PFSK-1 (cell line): ENCODE data around the gene SUPT20HL1.

Experiments
- FOXP2 ChIP-seq: optimal IDR thresholded peaks from 2 replicates; pipeline ENCODE3; 2011; ENCODE audit warnings: borderline replicate concordance, control low read depth, inconsistent platforms; ENCODE audit not compliant: insufficient read depth; ENCODE audit errors: extremely low read length, extremely low read depth
- POLR2AphosphoS5 ChIP-seq: IDR thresholded peaks from 2 replicates; pipeline ENCODE4 v1.6.1; 2012; ENCODE audit warnings: low read depth, mild to moderate bottlenecking, control low read depth, low read length, moderate library complexity
- REST ChIP-seq, 2 experiments: IDR thresholded peaks; 2 replicates each; pipeline versions ENCODE4 v1.6.1 to v1.8.0; 2011 to 2012; ENCODE audit warnings: low read depth in 2 of 2, low read length in 2 of 2, control low read depth in 1 of 2, inconsistent platforms in 1 of 2, mild to moderate bottlenecking in 1 of 2, moderate library complexity in 1 of 2; ENCODE audit not compliant: insufficient read depth in 1 of 2
- SIN3A ChIP-seq: IDR thresholded peaks from 2 replicates; pipeline ENCODE4 v1.6.1; 2012; ENCODE audit warnings: mild to moderate bottlenecking, low read length, moderate library complexity, borderline replicate concordance; ENCODE audit not compliant: insufficient read depth
- TAF1 ChIP-seq: IDR thresholded peaks from 2 replicates; pipeline ENCODE4 v1.6.1; 2012; ENCODE audit warnings: low read length, control low read depth, borderline replicate concordance; ENCODE audit not compliant: insufficient read depth

Gene SUPT20HL1

GRCh38 chrX:24371391-24371972, 11.0 kb downstream of the SUPT20HL1 start:
- TF ChIP-seq FOXP2, result no peak
- TF ChIP-seq POLR2AphosphoS5, result no peak
- TF ChIP-seq REST (IDR thresholded peaks at IDR 0.05; ENCODE audit: insufficient read depth in 1 of 2, low read depth in 2 of 2, low read length in 2 of 2), result no peak
- TF ChIP-seq SIN3A, result no peak
- TF ChIP-seq TAF1, result no peak

- no peak for TF ChIP-seq TAF1
- TF ChIP-seq SIN3A, result no peak
- no peak for TF ChIP-seq REST (IDR thresholded peaks at IDR 0.05; ENCODE audit: insufficient read depth in 1 of 2, low read depth in 2 of 2, low read length in 2 of 2)
- TF ChIP-seq POLR2AphosphoS5, result no peak
- no peak for TF ChIP-seq FOXP2
These were observed 11.8 kb downstream of the SUPT20HL1 start for GRCh38 chrX:24372021-24372763.

- no peak for TF ChIP-seq TAF1
- no peak for TF ChIP-seq REST (IDR thresholded peaks at IDR 0.05; ENCODE audit: insufficient read depth in 1 of 2, low read depth in 2 of 2, low read length in 2 of 2)
- TF ChIP-seq POLR2AphosphoS5, result no peak
- no peak for TF ChIP-seq SIN3A
- no peak for TF ChIP-seq FOXP2
These were observed 15.2 kb downstream of the SUPT20HL1 start for GRCh38 chrX:24375600-24376131.

- no peak for TF ChIP-seq FOXP2
These were observed 16.0 kb downstream of the SUPT20HL1 start for GRCh38 chrX:24376403-24376802.

GRCh38 chrX:24377195-24377594, 16.8 kb downstream of the SUPT20HL1 start:
- TF ChIP-seq SIN3A (no peak), POLR2AphosphoS5 (no peak), FOXP2 (no peak), TAF1 (no peak), REST (IDR thresholded peaks at IDR 0.05; ENCODE audit: insufficient read depth in 1 of 2, low read depth in 2 of 2, low read length in 2 of 2) (no peak)
